ENCODE results near the gene SMARCA2. TPM values are rescaled to one million over a fixed set of nuclear protein-coding genes. Genes with fewer than 3 reads are reported as not detected.

SMARCA2 gene
- total RNA-seq, 4 donors from 2014 or later, result 76.7 to 99.0 (median 89.8) TPM

- no peak overlapping the region for H3K4me3 ChIP-seq
- no peaks in the 10 kb centered on the region for H3K4me1 ChIP-seq
- intact Hi-C loops (cut with DNase I), result no loop called here
- peaks cover 10 to 82% (median 68%) of the 10 kb centered on the region in 4 donors for H3K36me3 ChIP-seq
- H3K27ac ChIP-seq (replicated peaks in 1 of 4), result no peak overlapping the region
- WGBS, result 90% methylated on average over 5 of the region's 5 CpGs
- TF ChIP-seq POLR2AphosphoS5 (IDR thresholded peaks at IDR 0.05), result no peak
- TF ChIP-seq POLR2A (IDR thresholded peaks at IDR 0.05; ENCODE audit: low read depth), result no peak
- no peak for TF ChIP-seq EP300 (IDR thresholded peaks at IDR 0.05)
- TF ChIP-seq CTCF (IDR thresholded peaks at IDR 0.05), result no peak
- no peaks in the 10 kb centered on the region for H3K27me3 ChIP-seq
- no peak for DNase-seq (ENCODE audit: extremely low spot score)
- no peaks in the 10 kb centered on the region for H3K9me3 ChIP-seq
These were observed 92.8 kb downstream of the SMARCA2 start for GRCh38 chr9:2107906-2108451.

- Histone ChIP-seq H3K4me3 (no peak overlapping the region), H3K27ac (replicated peaks in 1 of 4) (no peak overlapping the region), H3K4me1 (no peaks in the 10 kb centered on the region), H3K36me3 (peaks cover 10 to 82% (median 70%) of the 10 kb centered on the region in 4 donors), H3K9me3 (no peaks in the 10 kb centered on the region), H3K27me3 (no peaks in the 10 kb centered on the region)
- TF ChIP-seq EP300 (IDR thresholded peaks at IDR 0.05) (no peak), CTCF (IDR thresholded peaks at IDR 0.05) (no peak), POLR2AphosphoS5 (IDR thresholded peaks at IDR 0.05) (no peak), POLR2A (IDR thresholded peaks at IDR 0.05; ENCODE audit: low read depth) (no peak)
- DNase-seq (ENCODE audit: extremely low spot score), result no peak
- 62% methylated on average over 2 of the region's 2 CpGs for WGBS
- intact Hi-C loops (cut with DNase I), result no loop called here
These were observed 94.0 kb downstream of the SMARCA2 start for GRCh38 chr9:2109069-2109650.

- Histone ChIP-seq H3K27me3 (no peaks in the 10 kb centered on the region), H3K4me3 (no peak overlapping the region), H3K36me3 (peaks cover 10 to 82% (median 66%) of the 10 kb centered on the region in 4 donors), H3K9me3 (no peaks in the 10 kb centered on the region), H3K27ac (replicated peaks in 1 of 4) (no peak overlapping the region), H3K4me1 (no peaks in the 10 kb centered on the region)
- TF ChIP-seq EP300 (IDR thresholded peaks at IDR 0.05) (no peak), POLR2A (IDR thresholded peaks at IDR 0.05; ENCODE audit: low read depth) (no peak), POLR2AphosphoS5 (IDR thresholded peaks at IDR 0.05) (no peak), CTCF (IDR thresholded peaks at IDR 0.05) (no peak)
- intact Hi-C loops (cut with DNase I), result no loop called here
- DNase-seq (ENCODE audit: extremely low spot score), result no peak
- WGBS, result 96% methylated on average over 2 of the region's 2 CpGs
These were observed 94.9 kb downstream of the SMARCA2 start for GRCh38 chr9:2110036-2110435.

GRCh38 chr9:2116073-2116472 lies 100.9 kb downstream of the SMARCA2 start:
- peaks cover 0 to 18% (median 8%) of the 10 kb centered on the region in 4 donors for H3K4me1 ChIP-seq
- WGBS, result 92% methylated on average over 3 of the region's 3 CpGs
- TF ChIP-seq POLR2AphosphoS5 (IDR thresholded peaks at IDR 0.05) (no peak), POLR2A (IDR thresholded peaks at IDR 0.05; ENCODE audit: low read depth) (no peak), EP300 (IDR thresholded peaks at IDR 0.05) (no peak), CTCF (IDR thresholded peaks at IDR 0.05) (peak; percentile 19 to 50 (median 26))
- no peaks in the 10 kb centered on the region for H3K9me3 ChIP-seq
- no peak overlapping the region for H3K4me3 ChIP-seq
- DNase-seq (ENCODE audit: extremely low spot score), result no peak
- H3K27ac ChIP-seq (replicated peaks in 1 of 4), result no peak overlapping the region
- H3K27me3 ChIP-seq, result no peaks in the 10 kb centered on the region
- intact Hi-C loops (cut with DNase I), result no loop called here
- H3K36me3 ChIP-seq, result peaks cover 3 to 88% (median 62%) of the 10 kb centered on the region in 4 donors

All from esophagus muscularis mucosa (tissue), 4 donors.